Measurements from ENCODE around the gene AFG1L. TPM values are rescaled to one million over a fixed set of nuclear protein-coding genes. Genes with fewer than 3 reads are reported as not detected.
"Not testable (repeated sequence)": the region's sequence is repeated elsewhere in the genome, so short reads cannot be mapped to it uniquely, and the experiment has no call there.

AFG1L gene
- total RNA-seq, 2 donors from 2014 or later, result 10.2 to 10.9 TPM

- no peak for ATAC-seq
- intact Hi-C loops (cut with DNase I), result no loop called here
- DNase-seq, result no peak
Observed at GRCh38 chr6:108285381-108285780, 9.5 kb upstream of the AFG1L start.

- DNase-seq, result no peak
- intact Hi-C loops (cut with DNase I), result no loop called here
- no peak for ATAC-seq
Observed at GRCh38 chr6:108286366-108286765, 8.5 kb upstream of the AFG1L start.

DNA sequence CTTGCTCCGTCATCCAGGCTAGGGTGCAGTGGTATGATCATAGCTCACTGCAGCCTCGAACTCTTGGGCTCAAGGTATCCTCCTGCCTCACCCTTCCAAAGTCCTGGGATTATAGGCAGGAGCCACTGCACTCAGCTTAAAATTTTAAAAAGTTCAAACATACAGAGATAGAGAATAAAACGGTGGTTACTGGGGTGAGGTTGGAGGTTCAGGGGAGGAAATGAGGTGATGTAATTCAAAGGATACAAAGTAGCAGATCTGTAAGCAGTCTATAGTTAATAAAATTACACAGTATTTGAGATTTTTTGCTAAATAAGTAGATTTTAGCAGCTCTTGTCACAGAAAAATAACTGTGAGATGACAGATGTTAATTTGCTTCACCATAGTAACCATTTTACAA, 7.5 kb upstream of the AFG1L start:
- intact Hi-C loops (cut with DNase I), result no loop called here
- no peak for DNase-seq
- ATAC-seq, result no peak

DNA sequence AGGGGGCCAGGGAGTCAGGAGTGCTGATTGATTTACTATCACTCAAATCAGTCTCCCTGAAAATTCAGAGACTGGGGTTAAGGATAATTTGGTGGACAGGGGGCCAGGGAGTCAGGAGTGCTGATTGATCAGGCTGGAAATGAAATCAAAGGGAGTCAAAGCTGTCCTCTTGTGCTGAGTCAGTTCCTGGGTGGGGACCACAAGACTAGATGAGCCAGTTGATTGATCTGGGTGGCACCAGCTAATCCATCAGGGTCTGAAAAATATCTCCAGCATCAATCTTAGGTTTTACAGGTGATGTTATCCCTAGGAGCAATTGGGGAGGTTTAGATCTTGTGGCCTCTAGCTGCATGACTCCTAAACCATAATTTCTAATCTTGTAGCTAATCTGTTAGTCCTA, 6.1 kb upstream of the AFG1L start:
- DNase-seq (no peak), ATAC-seq (no peak)
- intact Hi-C loops (cut with DNase I), result no loop called here

DNA sequence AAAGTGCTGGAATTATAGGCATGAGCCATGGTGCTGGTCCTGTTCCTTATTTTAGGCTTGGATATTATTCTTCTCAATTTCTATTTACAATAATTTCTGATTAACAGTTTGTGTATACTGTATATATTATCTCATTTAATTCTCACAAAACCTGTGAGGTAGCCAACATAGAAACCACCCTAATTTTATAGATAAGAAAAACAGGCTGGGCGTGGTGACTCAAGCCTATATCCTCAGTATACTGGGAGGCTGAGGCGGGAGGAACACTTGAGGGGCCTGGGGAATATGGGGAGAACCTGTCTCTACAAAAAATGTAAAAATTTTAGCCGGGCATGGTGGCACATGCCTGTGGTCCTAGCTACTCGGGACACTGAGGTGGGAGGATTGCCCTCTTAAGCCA, 3.8 kb upstream of the AFG1L start:
- intact Hi-C loops (cut with DNase I), result no loop called here
- DNase-seq (no peak), ATAC-seq (no peak)

GRCh38 chr6:108292561-108292960, 2.3 kb upstream of the AFG1L start:
- DNase-seq; intact Hi-C loops (cut with DNase I); ATAC-seq: not testable (repeated sequence)

DNA sequence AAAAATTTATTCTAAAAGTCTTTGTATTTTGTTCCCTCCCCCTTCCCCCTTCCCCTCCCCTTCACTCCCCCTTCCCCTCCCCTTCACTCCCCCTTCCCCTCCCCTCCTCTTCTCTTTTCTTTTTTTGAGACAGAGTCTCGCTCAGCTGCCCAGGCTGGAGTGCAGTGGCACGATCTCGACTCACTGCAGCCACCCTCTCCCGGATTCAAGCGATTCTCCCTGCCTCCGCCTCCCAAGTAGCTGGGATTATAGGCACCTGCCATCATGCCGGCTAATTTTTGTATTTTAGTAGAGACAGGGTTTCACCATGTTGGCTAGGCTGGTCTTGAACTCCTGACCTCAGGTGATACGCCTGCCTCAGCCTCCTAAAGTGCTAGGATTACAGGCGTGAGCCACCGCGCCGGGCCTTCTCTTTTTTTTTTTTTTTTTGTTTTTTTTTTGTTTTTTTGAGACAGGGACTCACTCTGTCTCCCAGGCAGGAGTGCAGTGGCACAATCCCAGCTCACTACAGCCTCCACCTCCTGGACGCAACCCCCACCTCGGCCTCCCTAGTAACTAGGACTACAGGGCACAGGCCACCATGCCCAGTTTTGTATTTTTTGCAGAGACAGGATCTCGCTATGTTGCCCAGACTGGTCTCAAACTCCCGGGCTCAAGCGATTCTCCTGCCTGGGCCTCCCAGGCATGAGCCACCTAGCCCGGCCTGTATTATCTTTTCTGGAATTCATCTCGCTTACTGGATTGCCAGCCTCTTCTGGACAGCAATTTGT, 1.1 kb upstream of the AFG1L start:
- no peak for DNase-seq
- intact Hi-C loops (cut with DNase I), result loop anchor here in 1 of 2 donors (2.0 kb wide), 1 partner anchor 33 kb away; the partner anchor contains the start of gene SNX3

GRCh38 chr6:108294297-108294726, 542 bp upstream of the AFG1L start:
- intact Hi-C loops (cut with DNase I), result loop anchor here in 1 of 2 donors (2.0 kb wide), 1 partner anchor 34 kb away; the partner anchor contains the start of gene SNX3
- no peak for DNase-seq
- peak in 1 of 2 donors; percentile 58 for ATAC-seq

More for the DNA sequence above, 1.1 kb upstream of the AFG1L start:
- no peak for ATAC-seq

GRCh38 chr6:108295676-108296075, 822 bp downstream of the AFG1L start:
- no peak for ATAC-seq
- intact Hi-C loops (cut with DNase I), result loop anchor here in 1 of 2 donors (2.0 kb wide), 1 partner anchor 35 kb away; the partner anchor contains the start of gene SNX3
- no peak for DNase-seq

GRCh38 chr6:108302386-108302785, 7.5 kb downstream of the AFG1L start:
- ATAC-seq (no peak), DNase-seq (no peak)
- intact Hi-C loops (cut with DNase I), result no loop called here

GRCh38 chr6:108304646-108305045, 9.8 kb downstream of the AFG1L start:
- intact Hi-C loops (cut with DNase I), result no loop called here
- DNase-seq (no peak), ATAC-seq (no peak)

DNA sequence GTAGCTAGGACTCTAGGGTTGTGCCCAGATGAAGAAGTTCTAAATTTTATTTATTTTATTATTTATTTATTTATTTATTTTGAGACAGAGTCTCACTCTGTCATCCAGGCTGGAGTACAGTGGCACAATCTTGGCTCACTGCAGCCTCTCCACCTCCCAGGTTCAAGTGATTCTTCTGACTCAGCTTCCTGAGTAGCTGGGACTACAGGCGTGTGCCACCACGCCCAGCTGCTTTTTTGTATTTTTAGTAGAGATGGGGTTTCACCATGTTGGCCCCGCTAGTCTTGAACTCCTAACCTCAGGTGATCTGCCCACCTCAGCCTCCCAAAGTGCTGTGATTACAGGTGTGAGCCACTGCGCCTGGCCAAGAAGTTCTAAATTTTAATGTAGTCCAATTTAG, 13.8 kb downstream of the AFG1L start:
- intact Hi-C loops (cut with DNase I); DNase-seq; ATAC-seq: not testable (repeated sequence)

DNA sequence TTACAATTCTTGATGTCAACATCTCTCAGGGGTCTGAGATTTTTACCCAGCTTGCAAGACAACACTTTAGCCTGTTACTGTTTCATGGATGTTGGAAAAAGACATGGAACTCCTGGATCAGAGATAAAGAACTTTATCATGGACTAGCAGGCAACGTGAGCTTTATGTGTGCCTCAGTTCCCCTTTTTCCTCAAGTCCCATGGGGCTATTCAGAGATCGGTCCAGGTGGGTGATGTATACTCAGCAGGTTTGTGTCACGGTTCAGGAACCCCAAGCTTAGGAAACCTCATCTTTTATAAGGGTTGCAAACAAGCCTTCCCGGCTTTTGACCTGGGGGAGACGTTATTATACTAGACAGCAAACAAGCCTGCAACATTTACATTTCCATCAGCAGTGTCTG, 15.0 kb downstream of the AFG1L start:
- intact Hi-C loops (cut with DNase I), result no loop called here
- DNase-seq (no peak), ATAC-seq (no peak)

- DNase-seq (no peak), ATAC-seq (no peak)
- intact Hi-C loops (cut with DNase I), result no loop called here
Observed at GRCh38 chr6:108312605-108313004, 17.8 kb downstream of the AFG1L start.

- intact Hi-C loops (cut with DNase I), result no loop called here
- no peak for ATAC-seq
- DNase-seq, result no peak
Observed at GRCh38 chr6:108321253-108321747, 26.4 kb downstream of the AFG1L start.

- ATAC-seq (no peak), DNase-seq (no peak)
- intact Hi-C loops (cut with DNase I), result no loop called here
Observed at GRCh38 chr6:108322728-108323127, 27.9 kb downstream of the AFG1L start.

DNA sequence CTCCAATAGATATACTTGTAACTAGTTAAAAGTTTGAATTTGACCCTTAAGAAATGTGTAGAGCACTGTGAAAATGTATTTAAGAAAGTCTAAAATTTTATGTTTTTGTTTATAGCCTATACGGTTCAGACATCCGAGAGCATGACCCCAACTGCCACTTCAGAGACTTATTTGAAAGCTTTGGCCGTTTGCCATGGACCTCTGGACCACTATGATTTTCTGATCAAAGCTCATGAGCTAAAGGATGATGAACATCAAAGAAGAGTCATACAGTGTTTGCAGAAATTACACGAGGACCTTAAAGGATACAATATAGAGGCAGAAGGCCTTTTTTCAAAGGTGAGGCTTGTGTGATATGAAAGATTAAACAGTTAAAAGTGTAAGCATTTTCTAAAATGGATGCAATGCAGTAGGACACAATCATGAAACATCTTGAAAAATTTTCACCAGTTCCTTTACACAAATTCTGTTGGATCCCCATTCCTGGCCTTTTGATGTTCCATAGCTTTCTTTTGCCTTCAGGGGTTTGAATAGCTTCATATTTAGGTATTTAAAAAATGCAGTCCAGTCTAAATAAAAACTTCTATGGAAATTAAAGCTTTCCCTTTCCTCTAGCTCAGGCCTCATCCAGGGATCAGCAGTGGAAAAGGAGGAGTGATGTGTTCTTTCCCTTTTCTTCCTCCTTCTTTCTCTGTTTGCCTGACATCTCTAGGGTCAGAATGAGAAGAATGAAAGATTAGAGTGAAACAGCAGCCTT, 29.0 kb downstream of the AFG1L start:
- intact Hi-C loops (cut with DNase I), result no loop called here
- ATAC-seq (no peak), DNase-seq (no peak)

- DNase-seq; intact Hi-C loops (cut with DNase I); ATAC-seq: not testable (repeated sequence)
Observed at GRCh38 chr6:108330221-108330785, 35.4 kb downstream of the AFG1L start.

DNA sequence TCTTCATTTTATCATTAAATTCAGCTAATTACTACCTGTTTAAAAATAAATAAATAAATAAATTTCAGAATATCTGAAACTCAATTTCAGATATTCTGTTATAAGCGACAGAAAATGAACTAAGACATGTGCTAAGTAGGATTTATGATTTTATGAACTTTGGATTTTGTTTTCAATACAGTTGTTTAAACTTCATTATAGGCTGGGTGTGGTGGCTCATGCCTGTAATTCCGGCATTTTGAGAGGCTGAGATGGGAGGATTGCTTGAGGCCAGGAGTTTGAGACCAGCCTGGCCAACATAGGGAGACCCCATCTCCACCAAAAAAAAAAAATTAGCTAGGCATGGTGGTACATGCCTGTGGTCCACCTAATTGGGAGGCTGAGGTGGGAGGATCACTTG, 36.0 kb downstream of the AFG1L start:
- DNase-seq, result no peak
- ATAC-seq, result no peak
- intact Hi-C loops (cut with DNase I), result no loop called here

DNA sequence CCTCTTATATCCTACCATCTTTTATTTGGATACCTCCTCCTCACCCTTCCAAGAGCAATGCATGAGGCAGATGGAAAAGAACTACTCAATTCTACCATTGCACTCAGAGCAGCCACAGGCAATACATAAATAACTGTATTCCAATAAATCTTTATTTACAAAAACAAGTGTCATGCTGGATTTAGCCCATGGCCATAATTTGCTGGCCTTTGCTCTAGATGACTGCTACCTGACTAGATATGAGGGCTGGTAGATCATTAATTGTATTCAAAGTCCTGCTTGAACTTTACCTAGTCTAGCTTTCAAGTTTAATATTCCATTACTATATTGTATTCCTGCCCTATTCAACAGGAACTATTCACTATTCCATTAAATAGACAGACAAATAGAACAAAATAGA, 37.1 kb downstream of the AFG1L start:
- DNase-seq, result no peak
- no peak for ATAC-seq
- intact Hi-C loops (cut with DNase I), result no loop called here

Data from left cardiac atrium (tissue), 4 donors.